Tibial artery (tissue), 4 donors: ENCODE results near the gene SLC28A1.

Source experiments
- DNase-seq, 2 donors: peaks; one replicate each; pipeline ENCODE4 v3.0.0-alpha.2; 2019
- H3K27ac ChIP-seq, 2 donors: fragments of 200-600 bp; sonication (generic) in 1 of 2; 1 replicate in 1 of 2; 2 replicates in 1 of 2; pipeline ENCODE4 v1.5.1; 2018 to 2019; ENCODE audit warnings: mild to moderate bottlenecking in 1 of 2
- H3K27me3 ChIP-seq, 2 donors: fragments of 200-600 bp; sonication (generic) in 1 of 2; one replicate each; pipeline versions ENCODE4 v1.5.1 to v1.6.0; 2016 to 2019
- H3K36me3 ChIP-seq, 3 donors: fragments of 200-600 bp; sonication (generic) in 2 of 3; one replicate each; pipeline ENCODE4 v1.5.1; 2016 to 2019; ENCODE audit warnings: mild to moderate bottlenecking in 2 of 3
- H3K4me1 ChIP-seq, 4 donors: fragments of 200-600 bp; sonication (generic) in 2 of 4; 1 replicate in 3 of 4; 2 replicates in 1 of 4; pipeline ENCODE4 v1.5.1; 2016 to 2019
- H3K4me3 ChIP-seq, 2 donors: fragments of 200-600 bp; sonication (generic) in 1 of 2; 1 replicate in 1 of 2; 2 replicates in 1 of 2; pipeline ENCODE4 v1.5.1; 2018 to 2019; ENCODE audit warnings: mild to moderate bottlenecking in 2 of 2
- H3K9me3 ChIP-seq, 3 donors: fragments of 200-600 bp; sonication (generic) in 1 of 3; one replicate each; pipeline ENCODE4 v1.5.1; 2016 to 2019
- CTCF ChIP-seq, 2 experiments: fragments of 200-600 bp in 1 of 2; fragments of 450-650 bp in 1 of 2; IDR thresholded peaks; one replicate each; pipeline ENCODE4 v1.5.1; 2017 to 2019; ENCODE audit warnings: antibody characterized with exemption in 2 of 2, mild to moderate bottlenecking in 1 of 2, moderate library complexity in 1 of 2
- intact Hi-C: fragments of 100-400 bp; cut with DNase I; formaldehyde crosslinking; loops from one replicate; pipeline ENCODE4 v1.15.0; 2023; ENCODE audit warnings: low total_unique reads

Gene SLC28A1

GRCh38 chr15:84914351-84914750 is 29.9 kb downstream of the SLC28A1 start:
- no peak for TF ChIP-seq CTCF (IDR thresholded peaks at IDR 0.05)
- Histone ChIP-seq H3K4me3 (no peak overlapping the region), H3K36me3 (no peaks in the 10 kb centered on the region), H3K9me3 (no peaks in the 10 kb centered on the region), H3K4me1 (peaks cover 21 to 65% (median 56%) of the 10 kb centered on the region in 4 donors), H3K27ac (peak overlapping the region; percentile 84 to 87), H3K27me3 (no peaks in the 10 kb centered on the region)
- DNase-seq, result no peak
- intact Hi-C loops, result loop anchor here (5.0 kb wide), 1 partner anchor 72 kb away; no protein-coding TSS in a partner anchor

- peak overlapping the region; percentile 84 to 87 for H3K27ac ChIP-seq
- peak; percentile 80 to 95 for DNase-seq
Observed at GRCh38 chr15:84914909-84915605, 30.6 kb downstream of the SLC28A1 start.

GRCh38 chr15:84915606-84915958 is 31.1 kb downstream of the SLC28A1 start:
- Histone ChIP-seq H3K36me3 (no peaks in the 10 kb centered on the region), H3K9me3 (no peaks in the 10 kb centered on the region), H3K4me1 (peaks cover 21 to 54% (median 45%) of the 10 kb centered on the region in 4 donors), H3K4me3 (no peak overlapping the region), H3K27me3 (no peaks in the 10 kb centered on the region), H3K27ac (peak overlapping the region; percentile 84 to 87)
- TF ChIP-seq CTCF (IDR thresholded peaks at IDR 0.05), result no peak
- no peak for DNase-seq
- intact Hi-C loops, result no loop called here

More at GRCh38 chr15:84914909-84915605, 30.6 kb downstream of the SLC28A1 start:
- intact Hi-C loops, result loop anchor here (5.0 kb wide), 1 partner anchor 73 kb away; no protein-coding TSS in a partner anchor
- peak in 1 of 2 experiments; percentile 47 for TF ChIP-seq CTCF (IDR thresholded peaks at IDR 0.05)
- H3K4me1 ChIP-seq, result peaks cover 21 to 59% (median 49%) of the 10 kb centered on the region in 4 donors
- no peak overlapping the region for H3K4me3 ChIP-seq
- no peaks in the 10 kb centered on the region for H3K36me3 ChIP-seq
- H3K27me3 ChIP-seq, result no peaks in the 10 kb centered on the region
- H3K9me3 ChIP-seq, result no peaks in the 10 kb centered on the region

- no peak for TF ChIP-seq CTCF (IDR thresholded peaks at IDR 0.05)
- Histone ChIP-seq H3K27me3 (no peaks in the 10 kb centered on the region), H3K36me3 (no peaks in the 10 kb centered on the region), H3K4me3 (no peak overlapping the region), H3K4me1 (peaks cover 10 to 39% (median 31%) of the 10 kb centered on the region in 4 donors), H3K27ac (peak overlapping the region in 1 of 2 donors; percentile 23), H3K9me3 (no peaks in the 10 kb centered on the region)
- intact Hi-C loops, result no loop called here
- DNase-seq, result no peak
Observed at GRCh38 chr15:84917452-84917851, 33.0 kb downstream of the SLC28A1 start.

- intact Hi-C loops, result no loop called here
- H3K4me1 ChIP-seq, result peaks cover 4 to 30% (median 21%) of the 10 kb centered on the region in 4 donors
- H3K27ac ChIP-seq, result peak overlapping the region; percentile 4 to 39
- DNase-seq, result no peak
- H3K36me3 ChIP-seq, result no peaks in the 10 kb centered on the region
- TF ChIP-seq CTCF (IDR thresholded peaks at IDR 0.05), result no peak
- H3K4me3 ChIP-seq, result no peak overlapping the region
- H3K27me3 ChIP-seq, result no peaks in the 10 kb centered on the region
- no peaks in the 10 kb centered on the region for H3K9me3 ChIP-seq
Observed at GRCh38 chr15:84919106-84919667, 34.7 kb downstream of the SLC28A1 start.
